ENCODE results near the gene MANSC4.

- TF ChIP-seq EP300 (IDR thresholded peaks at IDR 0.05) (no peak), CTCF (IDR thresholded peaks at IDR 0.05) (no peak), POLR2A (IDR thresholded peaks at IDR 0.05) (no peak)
Measured at GRCh38 chr12:27747111-27747820, 32.8 kb downstream of the MANSC4 start.
